Gastrocnemius medialis (tissue), 4 donors: ENCODE data around the gene RFX7. TPM values are rescaled to one million over a fixed set of nuclear protein-coding genes. Genes with fewer than 3 reads are reported as not detected.

ENCODE experiments used
- ATAC-seq, 2 donors: fragments of 150-250 bp; one replicate each; pipeline ENCODE4 v1.9.1; 2016
- DNase-seq, 2 donors: peaks; one replicate each; pipeline ENCODE4 v3.0.0-alpha.2; 2019
- H3K27ac ChIP-seq, 4 donors: fragments of 200-600 bp; sonication (generic); 1 replicate in 1 of 4; 2 replicates in 3 of 4; pipeline ENCODE4 v1.5.1; 2016 to 2018; ENCODE audit warnings: mild to moderate bottlenecking in 2 of 4, moderate library complexity in 1 of 4
- H3K27me3 ChIP-seq, 3 donors: fragments of 200-600 bp; sonication (generic) in 2 of 3; 1 replicate in 1 of 3; 2 replicates in 2 of 3; pipeline versions ENCODE4 v1.5.1 to v1.6.0; 2016 to 2019; ENCODE audit warnings: mild to moderate bottlenecking in 1 of 3, moderate library complexity in 1 of 3
- H3K36me3 ChIP-seq, 2 donors: fragments of 200-600 bp; sonication (generic) in 1 of 2; one replicate each; pipeline ENCODE4 v1.5.1; 2017 to 2018
- H3K4me1 ChIP-seq, 2 donors: fragments of 200-600 bp; sonication (generic) in 1 of 2; one replicate each; pipeline ENCODE4 v1.5.1; 2016 to 2017; ENCODE audit warnings: mild to moderate bottlenecking in 2 of 2
- H3K4me3 ChIP-seq, 4 donors: fragments of 200-600 bp; sonication (generic) in 3 of 4; 1 replicate in 1 of 4; 2 replicates in 3 of 4; pipeline ENCODE4 v1.5.1; 2016 to 2019; ENCODE audit warnings: mild to moderate bottlenecking in 2 of 4
- H3K9me3 ChIP-seq, 3 donors: fragments of 200-600 bp; sonication (generic) in 2 of 3; 1 replicate in 1 of 3; 2 replicates in 2 of 3; pipeline ENCODE4 v1.5.1; 2016 to 2019
- POLR2A ChIP-seq, 2 donors: fragments of 450-650 bp; IDR thresholded peaks; one replicate each; pipeline ENCODE4 v1.6.1; 2017; ENCODE audit warnings: antibody characterized with exemption in 2 of 2, mild to moderate bottlenecking in 2 of 2, moderate library complexity in 2 of 2
- in situ Hi-C, 4 donors: fragments of 200-750 bp; cut with MboI; loops; one replicate each; pipeline versions ENCODE4 v1.15.0 to v1.8.0; 2017; ENCODE audit warnings: low sequenced_read_pairs in 4 of 4
- intact Hi-C: fragments of 100-400 bp; cut with DNase I; formaldehyde crosslinking; loops from one replicate; pipeline ENCODE4 v1.15.1; 2023; ENCODE audit warnings: low total_unique reads
- total RNA-seq, 4 donors: library from RNA; depleted of rRNA; stranded (reverse); fragments of >200 nt; gene quantifications; one replicate each; pipeline versions ENCODE4 v1.1.0 to v1.2.3, GENCODE V29; 2016
- TF ChIP-seq, protein P1 (sequence below), 5 experiments: fragments of 450-650 bp in 3 of 5; fragments of 200-600 bp in 2 of 5; sonication (generic) in 2 of 5; IDR thresholded peaks in 4 of 5; conservative IDR thresholded peaks in 1 of 5; 1 replicate in 4 of 5; 2 replicates in 1 of 5; pipeline ENCODE4 v1.5.1; 2016 to 2019; ENCODE audit warnings: antibody characterized with exemption in 5 of 5, mild to moderate bottlenecking in 3 of 5, moderate library complexity in 3 of 5

The RFX7 gene
- total RNA-seq, 4 donors from 2014 or later: 9.6 to 11.7 (median 10.7) TPM

DNA sequence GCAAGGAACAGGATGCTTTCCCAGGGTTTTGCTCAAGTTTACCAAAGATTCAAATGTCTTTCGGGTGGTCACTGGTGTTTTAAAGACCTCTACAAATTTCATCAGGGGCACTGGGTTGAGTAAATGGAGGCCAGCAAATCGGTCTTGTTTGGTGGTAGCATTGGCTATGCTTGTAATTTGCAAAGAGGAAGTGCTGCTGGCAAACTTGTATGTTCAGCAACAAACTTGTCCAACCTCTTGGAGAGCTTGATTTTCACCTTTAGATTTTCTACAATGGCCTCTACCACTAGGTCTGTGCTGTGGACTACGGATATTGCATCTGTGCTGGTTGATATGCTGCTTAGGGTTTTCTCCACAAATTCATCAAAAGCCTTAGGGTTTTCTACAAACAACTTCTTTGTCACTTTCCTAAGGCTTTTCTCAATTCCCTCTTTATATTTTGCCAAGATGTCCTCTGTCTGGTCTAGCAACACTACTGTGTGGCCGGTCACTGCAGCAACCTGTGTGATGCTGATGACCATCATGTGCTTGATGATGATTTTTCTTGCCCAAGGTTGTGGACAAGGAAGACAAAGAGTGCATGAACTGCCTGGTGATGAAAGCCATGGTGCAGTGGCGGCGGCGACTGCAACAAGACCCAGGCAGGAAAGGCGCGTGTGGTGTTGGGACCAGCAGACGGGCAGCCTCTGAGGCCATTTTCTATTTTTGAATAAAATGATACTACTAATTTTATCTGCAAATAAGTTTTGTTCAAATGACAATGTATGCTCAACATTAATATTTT, 50.8 kb downstream of the RFX7 start:
- intact Hi-C loops (no loop called here), in situ Hi-C loops (no loop called here)
- Histone ChIP-seq H3K9me3 (no peaks in the 10 kb centered on the region), H3K27me3 (no peaks in the 10 kb centered on the region), H3K27ac (peak overlapping the region in 1 of 4 donors; percentile 39), H3K36me3 (no peaks in the 10 kb centered on the region), H3K4me1 (peaks cover 19 to 49% of the 10 kb centered on the region in 2 donors), H3K4me3 (no peak overlapping the region)
- ATAC-seq (peak in 1 of 2 donors; percentile 68), DNase-seq (peak in 1 of 2 donors; percentile 60)
- no peak for TF ChIP-seq POLR2A (IDR thresholded peaks at IDR 0.05)
- TF ChIP-seq, protein P1, sequence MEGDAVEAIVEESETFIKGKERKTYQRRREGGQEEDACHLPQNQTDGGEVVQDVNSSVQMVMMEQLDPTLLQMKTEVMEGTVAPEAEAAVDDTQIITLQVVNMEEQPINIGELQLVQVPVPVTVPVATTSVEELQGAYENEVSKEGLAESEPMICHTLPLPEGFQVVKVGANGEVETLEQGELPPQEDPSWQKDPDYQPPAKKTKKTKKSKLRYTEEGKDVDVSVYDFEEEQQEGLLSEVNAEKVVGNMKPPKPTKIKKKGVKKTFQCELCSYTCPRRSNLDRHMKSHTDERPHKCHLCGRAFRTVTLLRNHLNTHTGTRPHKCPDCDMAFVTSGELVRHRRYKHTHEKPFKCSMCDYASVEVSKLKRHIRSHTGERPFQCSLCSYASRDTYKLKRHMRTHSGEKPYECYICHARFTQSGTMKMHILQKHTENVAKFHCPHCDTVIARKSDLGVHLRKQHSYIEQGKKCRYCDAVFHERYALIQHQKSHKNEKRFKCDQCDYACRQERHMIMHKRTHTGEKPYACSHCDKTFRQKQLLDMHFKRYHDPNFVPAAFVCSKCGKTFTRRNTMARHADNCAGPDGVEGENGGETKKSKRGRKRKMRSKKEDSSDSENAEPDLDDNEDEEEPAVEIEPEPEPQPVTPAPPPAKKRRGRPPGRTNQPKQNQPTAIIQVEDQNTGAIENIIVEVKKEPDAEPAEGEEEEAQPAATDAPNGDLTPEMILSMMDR (IDR thresholded peaks at IDR 0.05 in 4 of 5, conservative IDR thresholded peaks at IDR 0.05 in 1 of 5): no peak

DNA sequence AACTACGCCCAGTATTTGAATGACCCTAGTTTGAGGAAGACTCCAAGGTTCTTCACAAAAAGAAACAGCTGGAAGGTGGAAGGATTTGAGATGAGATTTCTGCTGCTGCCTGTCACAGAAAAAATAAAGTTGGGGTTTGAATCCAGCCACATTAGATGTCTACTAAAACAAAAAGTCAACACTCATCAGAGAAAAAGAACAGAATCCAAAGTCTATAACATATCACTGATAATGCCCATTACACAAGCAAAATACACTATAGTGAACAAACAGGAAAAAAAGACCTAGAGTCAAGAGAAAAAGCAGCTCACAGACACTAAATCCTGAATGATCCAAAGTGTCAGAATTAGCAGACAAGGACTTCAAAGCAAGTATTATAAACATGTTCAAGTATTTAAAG, 56.0 kb downstream of the RFX7 start:
- intact Hi-C loops (no loop called here), in situ Hi-C loops (no loop called here)
- H3K36me3 ChIP-seq: no peaks in the 10 kb centered on the region
- no peak for ATAC-seq
- H3K9me3 ChIP-seq: no peaks in the 10 kb centered on the region
- H3K4me3 ChIP-seq: no peak overlapping the region
- H3K27ac ChIP-seq: no peak overlapping the region
- no peak for DNase-seq
- TF ChIP-seq POLR2A (IDR thresholded peaks at IDR 0.05): no peak
- TF ChIP-seq, protein P1 (IDR thresholded peaks at IDR 0.05 in 4 of 5, conservative IDR thresholded peaks at IDR 0.05 in 1 of 5): no peak
- H3K4me1 ChIP-seq: peaks cover 5 to 30% of the 10 kb centered on the region in 2 donors
- H3K27me3 ChIP-seq: no peaks in the 10 kb centered on the region

DNA sequence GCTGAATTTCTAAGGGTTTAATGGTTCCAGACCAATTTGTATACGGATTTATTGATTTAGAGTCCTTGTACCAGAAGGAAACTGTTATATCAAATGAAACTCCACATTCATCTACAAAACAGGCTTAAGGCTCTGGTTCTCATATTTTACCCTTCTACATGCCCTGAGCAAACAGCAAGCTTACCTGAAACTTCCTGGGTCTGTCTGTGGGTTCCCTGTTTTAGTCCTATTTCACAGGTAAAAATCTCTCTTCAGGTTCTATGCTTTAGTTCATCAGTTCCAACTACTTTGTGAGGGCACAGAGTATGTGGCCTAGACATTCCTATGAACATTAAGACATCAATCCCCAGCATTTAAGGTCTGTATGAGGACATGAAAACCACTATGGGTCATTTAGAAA, 57.7 kb downstream of the RFX7 start:
- no peak for ATAC-seq

DNA sequence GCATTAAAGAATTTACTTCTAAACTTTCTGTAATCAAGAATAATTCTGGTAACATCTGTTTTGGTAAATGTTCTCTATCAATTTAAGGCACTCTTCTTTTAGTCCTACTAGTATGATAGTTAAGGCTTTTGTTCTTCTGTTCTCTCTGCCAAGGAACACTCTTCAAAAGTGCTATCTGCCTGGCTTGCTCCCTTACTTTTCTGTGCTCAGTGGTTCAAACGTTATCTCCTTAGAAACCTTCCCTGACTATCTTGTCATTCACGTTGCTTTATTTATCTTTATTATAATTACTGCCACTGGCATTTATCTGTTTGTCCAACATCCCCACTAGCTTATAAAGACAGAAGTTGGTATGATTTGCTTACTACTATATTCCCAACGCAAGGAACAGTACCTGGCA, 59.2 kb downstream of the RFX7 start:
- DNase-seq (no peak), ATAC-seq (no peak)
- TF ChIP-seq POLR2A (IDR thresholded peaks at IDR 0.05): no peak
- TF ChIP-seq, protein P1 (IDR thresholded peaks at IDR 0.05 in 4 of 5, conservative IDR thresholded peaks at IDR 0.05 in 1 of 5): no peak
- intact Hi-C loops: no loop called here
- Histone ChIP-seq H3K4me1 (peaks cover 5 to 16% of the 10 kb centered on the region in 2 donors), H3K27ac (no peak overlapping the region), H3K27me3 (no peaks in the 10 kb centered on the region), H3K9me3 (no peaks in the 10 kb centered on the region), H3K4me3 (no peak overlapping the region), H3K36me3 (no peaks in the 10 kb centered on the region)
- in situ Hi-C loops: no loop called here

More for the DNA sequence above, 57.7 kb downstream of the RFX7 start:
- in situ Hi-C loops (no loop called here), intact Hi-C loops (no loop called here)
- H3K4me1 ChIP-seq: peaks cover 5 to 21% of the 10 kb centered on the region in 2 donors
- no peaks in the 10 kb centered on the region for H3K9me3 ChIP-seq
- TF ChIP-seq POLR2A (IDR thresholded peaks at IDR 0.05): no peak
- TF ChIP-seq, protein P1 (IDR thresholded peaks at IDR 0.05 in 4 of 5, conservative IDR thresholded peaks at IDR 0.05 in 1 of 5): no peak
- no peak overlapping the region for H3K27ac ChIP-seq
- no peak overlapping the region for H3K4me3 ChIP-seq
- H3K27me3 ChIP-seq: no peaks in the 10 kb centered on the region
- DNase-seq: no peak
- no peaks in the 10 kb centered on the region for H3K36me3 ChIP-seq
